Activated CD4-positive, CD25-positive, alpha-beta regulatory T cell treated with anti-CD3 and anti-CD28 coated beads, Interleukin-2, amount 50 U/mL, for 24 hours (primary cell): Measurements from ENCODE around the gene SLC49A4.

ENCODE experiments used
- ATAC-seq, 2 donors: fragments of 150-1000 bp; cut with Tn5 transposase; one replicate each; pipeline ENCODE4 v1.10.0; 2021; ENCODE audit warnings: mild to moderate bottlenecking in 1 of 2, moderate library complexity in 1 of 2

SLC49A4 gene

GRCh38 chr3:122787872-122788271, 7.0 kb upstream of the SLC49A4 start:
- no peak for ATAC-seq

- no peak for ATAC-seq
Observed at GRCh38 chr3:122789585-122790273, 5.1 kb upstream of the SLC49A4 start.

- peak; percentile 69 to 71 for ATAC-seq
Observed at GRCh38 chr3:122793568-122794416, 1.1 kb upstream of the SLC49A4 start, which contains the start of gene HSPBAP1. TSS of gene HSPBAP1 (minus strand) at chr3:122793831. CDS start at chr3:122793680, 151 bp downstream.

- no peak for ATAC-seq
Observed at GRCh38 chr3:122794483-122794778, 438 bp upstream of the SLC49A4 start.

- no peak for ATAC-seq
Observed at GRCh38 chr3:122795674-122796195, 866 bp downstream of the SLC49A4 start.

- ATAC-seq = peak; percentile 44 to 54
Observed at GRCh38 chr3:122797291-122797690, 2.4 kb downstream of the SLC49A4 start.

- no peak for ATAC-seq
Observed at GRCh38 chr3:122799322-122799721, 4.5 kb downstream of the SLC49A4 start.

- ATAC-seq = no peak
Observed at GRCh38 chr3:122800031-122800430, 5.2 kb downstream of the SLC49A4 start.

GRCh38 chr3:122800706-122801237, 5.9 kb downstream of the SLC49A4 start:
- no peak for ATAC-seq

- ATAC-seq = no peak
Observed at GRCh38 chr3:122802323-122802722, 7.5 kb downstream of the SLC49A4 start.

- no peak for ATAC-seq
Observed at GRCh38 chr3:122803977-122804376, 9.1 kb downstream of the SLC49A4 start.

- ATAC-seq = no peak
Observed at GRCh38 chr3:122810734-122811133, 15.9 kb downstream of the SLC49A4 start.

- ATAC-seq = no peak
Observed at GRCh38 chr3:122816587-122816986, 21.7 kb downstream of the SLC49A4 start.

- no peak for ATAC-seq
Observed at GRCh38 chr3:122824465-122825381, 29.9 kb downstream of the SLC49A4 start.

- no peak for ATAC-seq
Observed at GRCh38 chr3:122825460-122825859, 30.6 kb downstream of the SLC49A4 start.

GRCh38 chr3:122826278-122826677, 31.4 kb downstream of the SLC49A4 start:
- no peak for ATAC-seq

GRCh38 chr3:122828281-122828680, 33.4 kb downstream of the SLC49A4 start:
- no peak for ATAC-seq

- no peak for ATAC-seq
Observed at GRCh38 chr3:122835590-122835989, 40.7 kb downstream of the SLC49A4 start.

GRCh38 chr3:122843604-122844003, 48.7 kb downstream of the SLC49A4 start:
- ATAC-seq = no peak

- no peak for ATAC-seq
Observed at GRCh38 chr3:122857019-122857418, 62.1 kb downstream of the SLC49A4 start.

GRCh38 chr3:122858373-122858772, 63.5 kb downstream of the SLC49A4 start:
- no peak for ATAC-seq

GRCh38 chr3:122859021-122859805, 64.3 kb downstream of the SLC49A4 start:
- ATAC-seq = no peak
